HG03439 (cell line): Measurements from ENCODE around the gene SHC4.
"Not testable (repeated sequence)": the region's sequence is repeated elsewhere in the genome, so short reads cannot be mapped to it uniquely, and the experiment has no call there.

ENCODE experiments used
- ATAC-seq: cut with Tn5 transposase; IDR thresholded peaks from one replicate; pipeline ENCODE4 v1.9.1; 2021; ENCODE audit warnings: mild to moderate bottlenecking, moderate library complexity; ENCODE audit not compliant: unreplicated experiment

SHC4 gene

DNA sequence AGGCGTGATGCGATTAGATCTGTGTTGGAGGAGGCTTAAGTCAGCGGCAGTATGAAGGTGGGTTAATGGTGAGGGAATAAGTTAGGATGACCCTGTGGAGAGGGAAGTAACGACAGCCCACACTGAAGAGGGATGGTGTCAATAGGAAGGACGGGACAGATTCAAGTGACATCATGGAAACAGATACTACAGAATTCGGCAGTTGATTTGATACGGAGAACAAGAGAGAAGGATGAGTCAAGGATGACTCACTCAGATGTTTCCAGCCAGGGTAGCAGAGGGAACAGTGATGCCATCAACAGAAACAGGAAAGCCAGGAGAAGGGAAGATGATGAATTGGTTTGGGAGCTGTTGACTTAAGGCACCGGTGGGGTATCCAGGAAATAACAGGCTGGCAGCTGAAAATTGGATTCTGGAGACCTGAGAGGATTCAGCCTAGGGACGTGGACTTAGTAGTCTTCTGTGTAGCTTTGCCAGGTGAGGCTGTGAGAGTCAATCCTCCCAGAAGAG is 38.0 kb downstream of the SHC4 start:
- no peak for ATAC-seq

DNA sequence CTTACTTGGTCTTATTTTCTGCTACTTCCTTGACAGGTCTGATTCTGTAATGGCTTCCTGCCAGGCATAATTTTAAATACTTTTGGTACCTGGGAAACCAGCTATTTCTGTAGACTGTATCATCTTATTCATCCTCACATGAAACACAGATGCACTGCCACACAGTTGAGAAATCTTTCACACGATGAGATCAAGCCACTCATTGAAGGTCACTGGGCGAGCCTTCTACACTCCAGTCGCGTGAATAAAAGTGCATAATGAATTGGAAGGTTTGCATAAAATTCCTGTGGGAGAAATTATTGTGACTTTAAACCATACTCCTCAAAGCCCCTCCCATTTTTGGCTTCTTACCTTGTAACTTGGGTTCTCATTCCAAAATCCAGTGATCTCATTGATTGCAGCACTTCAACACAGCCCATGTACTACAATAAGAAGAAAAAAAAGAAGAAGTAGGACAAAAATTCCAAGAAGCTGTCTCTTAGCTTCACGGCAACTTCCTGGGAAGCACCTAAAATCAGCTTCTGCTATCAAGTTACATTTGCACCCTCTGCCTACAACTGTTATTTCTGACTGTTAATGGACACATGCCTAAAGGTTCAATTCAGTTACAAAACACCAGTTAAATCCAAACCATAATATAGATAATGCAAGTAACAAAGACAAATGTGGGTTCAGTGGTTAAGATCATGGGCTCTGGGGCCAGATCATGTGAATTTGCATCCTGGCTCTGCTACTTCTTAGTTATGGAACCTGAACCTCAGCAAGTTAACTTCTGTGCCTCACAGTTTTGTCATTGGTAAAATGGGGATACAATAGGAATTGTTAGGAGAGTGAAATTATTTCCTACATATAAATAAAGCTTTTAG is 39.0 kb downstream of the SHC4 start:
- no peak for ATAC-seq

DNA sequence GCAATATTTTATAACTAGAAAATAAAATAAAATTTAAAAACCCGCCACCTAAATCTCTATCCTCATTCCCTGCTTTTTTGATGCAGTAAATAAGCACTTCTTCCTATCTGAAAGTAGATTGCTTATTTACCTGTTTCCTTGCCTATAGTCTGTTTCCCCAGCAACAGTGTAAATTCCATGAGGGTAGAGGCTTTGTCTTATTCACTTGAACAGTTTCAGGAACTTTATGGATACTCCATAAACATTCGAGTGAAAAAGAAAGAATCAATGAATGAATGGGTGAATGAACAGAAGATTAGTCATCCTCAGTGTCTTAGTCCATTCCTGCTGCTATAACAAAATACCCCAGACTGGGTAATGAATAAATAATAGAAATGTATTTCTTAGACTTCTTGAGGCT is 41.7 kb downstream of the SHC4 start:
- ATAC-seq, result no peak

DNA sequence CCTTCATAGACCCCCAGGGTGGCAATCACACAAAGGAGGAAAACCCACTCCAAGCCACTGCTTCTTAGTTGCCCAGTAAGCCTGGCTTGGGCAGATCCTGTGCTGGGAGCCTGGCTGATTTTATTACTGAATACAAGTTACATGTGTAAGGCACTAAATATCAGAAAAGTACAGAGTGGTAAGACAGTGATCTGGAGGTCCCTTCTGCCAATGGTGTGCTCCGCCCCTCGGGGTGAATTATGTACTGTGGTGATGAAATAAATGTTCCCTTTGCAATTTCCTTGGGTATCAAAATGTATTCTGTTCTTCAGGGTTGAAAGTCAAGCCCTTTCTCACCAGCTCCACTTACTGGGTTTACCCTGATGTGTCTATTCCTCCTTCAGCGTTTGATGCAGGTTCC is 47.0 kb downstream of the SHC4 start:
- no peak for ATAC-seq

DNA sequence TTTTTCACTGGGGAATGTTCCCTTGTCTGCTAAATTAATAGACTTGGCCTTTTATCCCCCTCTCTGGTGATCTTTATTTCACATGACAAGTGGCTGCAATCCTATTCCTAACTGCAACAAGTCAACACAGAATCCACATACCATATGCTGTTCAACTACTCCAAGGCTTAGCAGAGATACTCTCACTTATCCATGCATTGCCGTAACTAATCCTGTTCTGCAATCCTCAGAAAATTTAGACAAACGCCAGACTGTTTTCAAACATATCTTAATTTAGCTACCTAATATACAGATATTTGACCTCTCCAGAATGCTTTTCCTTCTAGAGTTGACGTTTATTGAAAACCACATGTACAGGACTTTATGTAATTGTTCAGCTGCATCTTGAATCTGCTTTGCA is 47.9 kb downstream of the SHC4 start:
- no peak for ATAC-seq

DNA sequence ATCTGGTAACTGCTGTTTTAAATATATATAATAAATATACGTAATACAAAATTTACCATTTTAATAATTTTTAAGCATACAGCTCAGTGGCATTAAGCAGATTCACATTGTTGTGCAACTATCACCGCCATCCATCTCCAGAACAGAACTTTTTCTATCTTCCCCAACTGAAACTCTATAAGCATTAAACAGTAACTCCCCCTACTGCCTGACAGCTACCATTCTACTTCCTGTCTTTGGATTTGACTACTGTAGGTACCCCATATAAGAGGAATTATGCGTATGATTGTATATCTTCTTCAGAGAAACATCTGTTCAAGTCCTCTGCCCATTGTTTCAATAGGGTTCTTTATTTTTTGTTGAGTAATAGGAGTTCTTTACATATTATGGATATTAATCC is 49.0 kb downstream of the SHC4 start:
- no peak for ATAC-seq

DNA sequence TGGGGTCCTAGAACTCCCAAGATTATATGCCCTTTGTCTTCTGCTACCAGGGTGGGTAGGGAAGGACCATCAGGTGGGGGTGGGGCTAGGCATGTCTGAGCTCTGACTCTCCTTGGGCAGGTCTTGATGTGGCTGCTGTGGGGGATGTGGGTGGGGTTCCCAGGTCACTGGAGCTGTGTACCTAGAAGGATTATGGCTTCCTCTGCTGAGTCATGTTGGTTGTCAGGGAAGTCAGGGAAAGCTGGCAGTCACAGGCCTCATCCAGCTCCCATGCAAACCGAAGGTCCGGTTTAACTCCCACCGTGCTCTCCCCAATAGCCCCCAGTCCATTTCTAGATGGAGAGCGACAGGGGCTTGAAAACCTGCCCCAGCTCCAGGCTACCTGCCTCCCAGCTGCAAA is 50.6 kb downstream of the SHC4 start:
- no peak for ATAC-seq

DNA sequence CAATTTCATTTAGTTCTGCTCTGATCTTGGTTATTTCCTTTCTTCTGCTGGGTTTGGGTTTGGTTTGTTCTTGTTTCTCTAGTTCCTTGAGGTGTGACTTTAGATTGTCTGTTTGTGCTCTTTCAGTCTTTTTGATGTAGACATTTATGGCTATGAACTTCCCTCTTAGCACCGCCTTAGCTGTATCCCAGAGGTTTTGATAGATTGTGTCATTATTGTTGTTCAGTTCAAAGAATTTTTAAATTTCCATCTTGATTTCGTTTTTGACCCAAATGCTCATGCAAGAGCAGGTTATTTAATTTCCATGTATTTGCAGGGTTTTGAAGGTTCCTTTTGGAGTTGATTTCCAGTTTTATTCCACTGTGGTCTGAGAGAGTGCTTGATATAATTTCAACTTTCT is 53.2 kb downstream of the SHC4 start:
- not testable (repeated sequence) for ATAC-seq

DNA sequence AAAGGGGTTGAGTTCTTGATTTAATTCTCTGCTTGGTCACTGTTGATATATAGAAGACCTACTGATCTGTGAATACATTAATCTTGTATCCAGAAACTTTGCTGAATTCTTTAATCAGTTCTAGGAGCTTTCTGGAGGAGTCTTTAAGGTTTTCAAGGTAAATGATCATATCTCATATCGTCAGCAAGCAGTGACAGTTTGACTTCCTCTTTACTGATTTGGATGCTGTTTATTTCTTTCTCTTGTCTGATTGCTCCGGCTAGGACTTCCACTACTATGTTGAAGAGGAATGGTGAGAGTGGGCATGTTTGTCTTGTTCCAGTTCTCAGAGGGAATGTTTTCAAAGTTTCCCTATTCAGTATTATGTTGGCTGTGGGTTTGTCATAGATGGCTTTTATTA is 54.4 kb downstream of the SHC4 start:
- not testable (repeated sequence) for ATAC-seq

DNA sequence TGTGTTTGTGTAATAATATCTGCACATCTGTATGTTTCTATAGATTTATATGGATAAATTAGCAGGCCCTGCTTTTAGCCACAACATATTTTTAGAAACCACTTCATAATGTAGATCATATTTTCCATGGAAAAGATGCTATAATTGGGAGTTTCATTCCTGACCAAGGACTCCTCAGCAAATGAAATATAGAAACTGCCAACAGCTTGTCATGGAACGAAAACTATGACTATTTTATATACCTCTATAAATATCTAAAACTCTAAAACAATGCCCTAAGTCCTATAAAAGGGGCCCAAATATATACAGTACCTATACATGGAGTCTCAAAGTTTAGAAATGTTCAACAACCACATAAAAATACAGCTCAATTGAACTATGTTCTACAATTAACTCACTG is 57.9 kb downstream of the SHC4 start:
- no peak for ATAC-seq

DNA sequence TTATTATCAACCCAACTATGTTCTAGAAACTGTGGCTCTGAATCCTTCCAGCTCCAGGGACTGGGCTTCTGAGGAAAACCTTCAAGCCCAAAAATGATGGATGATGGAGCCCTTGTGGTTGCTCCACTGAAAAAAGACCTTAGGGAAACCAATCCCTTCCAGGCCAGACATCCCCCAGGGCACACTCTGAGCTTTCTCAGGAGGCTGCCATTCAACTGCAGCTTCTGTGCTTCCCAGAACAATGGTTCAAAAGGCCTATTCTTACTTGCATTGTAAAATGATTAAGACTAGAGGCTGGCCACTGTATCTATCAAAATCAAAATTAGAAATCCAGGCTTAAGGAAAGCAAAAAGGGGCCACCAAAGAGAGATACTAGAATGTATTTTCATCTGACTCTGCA is 58.5 kb downstream of the SHC4 start:
- no peak for ATAC-seq

DNA sequence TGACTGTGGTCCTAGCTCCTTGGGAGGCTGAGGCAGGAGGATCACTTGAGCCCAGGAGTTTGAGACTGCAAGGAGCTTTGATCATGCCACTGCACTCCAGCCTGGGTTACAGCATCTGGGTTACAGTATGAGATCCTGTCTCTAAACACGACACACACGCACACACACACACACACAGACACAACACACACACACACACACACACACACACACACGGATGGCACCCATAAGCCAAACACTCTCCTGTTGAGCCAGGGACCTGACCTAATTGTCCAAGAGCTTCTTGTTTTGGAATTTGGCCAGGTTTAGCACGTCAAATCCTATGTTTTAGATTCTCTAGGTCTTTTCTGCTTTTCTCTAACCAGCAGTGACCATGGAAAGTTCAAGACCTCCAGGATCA is 59.0 kb downstream of the SHC4 start:
- no peak for ATAC-seq

DNA sequence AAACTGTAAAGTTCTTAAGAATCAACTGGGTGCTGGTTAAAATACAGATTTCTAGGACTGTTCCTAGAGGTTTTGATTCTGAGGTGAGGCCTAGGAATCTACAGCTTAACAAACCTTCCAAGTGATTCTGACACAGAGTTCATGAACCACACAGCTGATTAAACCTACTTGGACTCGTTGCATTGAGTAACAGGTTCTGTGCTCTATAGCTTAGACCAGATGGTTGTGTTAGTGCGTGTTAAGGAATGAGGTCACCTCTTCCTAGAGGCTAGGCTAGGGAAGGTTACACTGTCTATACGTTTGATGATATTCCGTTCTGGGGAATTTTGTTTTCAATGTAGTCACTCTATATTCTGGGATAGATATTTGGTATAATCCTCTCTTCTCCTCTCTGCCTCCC is 63.9 kb downstream of the SHC4 start:
- ATAC-seq, result no peak

DNA sequence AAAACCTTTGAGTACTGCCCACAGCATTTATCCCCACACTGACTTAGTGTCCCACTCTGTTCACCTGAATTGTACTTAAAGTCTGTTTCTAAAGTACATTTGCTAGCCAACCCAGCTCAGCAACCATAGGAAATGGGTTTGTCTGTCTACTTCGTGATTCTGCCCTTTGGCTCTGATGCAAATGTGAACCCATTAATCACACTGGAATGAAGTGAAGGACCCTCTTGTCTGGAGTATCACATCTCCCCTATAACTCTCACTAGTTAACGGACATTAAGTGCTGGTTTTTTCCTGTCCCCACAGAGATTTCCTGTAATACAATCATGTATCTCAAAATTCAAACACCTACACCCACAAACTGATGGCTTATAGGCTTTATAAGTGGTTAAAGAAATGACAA is 65.3 kb downstream of the SHC4 start:
- ATAC-seq, result no peak

DNA sequence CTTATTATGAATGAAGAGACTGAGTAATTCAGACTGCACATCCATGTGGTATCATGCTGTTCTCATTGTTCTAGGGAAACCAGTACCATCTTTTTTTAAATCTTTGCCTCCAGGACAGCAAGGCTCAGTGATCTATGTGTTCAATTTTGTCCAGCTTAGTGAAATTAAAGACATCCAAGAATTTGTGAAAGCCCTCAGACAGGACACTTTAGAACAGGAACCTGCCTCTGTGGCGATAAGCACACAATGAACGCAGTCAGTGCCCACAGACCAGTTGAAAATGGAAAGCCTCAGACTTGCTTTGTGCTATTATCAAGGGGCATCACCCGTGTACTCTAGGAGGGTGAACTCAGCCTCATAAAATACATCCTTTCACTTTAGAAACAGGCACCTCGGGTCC is 65.7 kb downstream of the SHC4 start:
- no peak for ATAC-seq

DNA sequence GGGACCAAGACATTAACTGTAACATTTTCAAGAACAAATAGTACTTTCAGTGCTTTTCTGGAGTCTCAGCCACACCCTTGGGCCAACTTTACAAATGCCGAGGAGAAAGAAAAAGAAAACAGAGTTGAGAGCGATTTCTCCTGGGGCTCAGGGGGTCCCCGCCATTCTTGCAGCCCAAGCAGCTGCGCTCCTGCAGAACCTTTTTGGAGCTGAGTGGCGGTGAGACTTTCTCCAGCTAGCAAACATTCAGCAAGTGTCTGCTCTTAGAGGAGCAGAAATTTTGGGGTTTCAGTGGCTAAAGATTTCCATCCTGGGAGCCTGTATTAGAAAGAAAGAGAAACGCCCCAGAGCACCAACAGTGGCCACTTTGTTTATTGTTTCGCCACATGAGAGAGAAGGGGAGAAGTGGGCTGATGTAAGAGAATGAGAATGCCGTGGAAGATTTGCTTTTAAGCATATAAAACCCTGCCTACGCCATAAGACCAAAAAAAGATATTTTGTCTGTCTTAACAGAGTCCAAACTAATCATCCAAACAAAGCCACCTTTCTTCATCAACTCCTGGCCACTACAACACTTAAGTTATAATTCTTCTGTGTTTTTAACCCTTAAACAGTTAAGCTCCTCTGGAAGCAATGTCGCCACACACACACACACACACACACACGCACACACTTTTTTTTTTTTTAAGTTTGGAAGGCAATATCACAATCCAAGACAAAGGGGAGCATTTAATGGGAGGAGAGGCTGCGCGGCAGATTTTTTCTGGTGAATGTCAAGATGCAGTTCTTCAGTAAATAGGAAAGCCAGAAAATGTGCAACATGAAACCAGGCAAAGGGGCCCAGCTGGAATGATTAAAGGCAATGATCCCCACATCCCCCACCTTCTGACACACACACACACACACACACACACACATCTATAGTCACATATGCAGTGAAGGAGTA is 66.6 kb downstream of the SHC4 start:
- ATAC-seq, result no peak

DNA sequence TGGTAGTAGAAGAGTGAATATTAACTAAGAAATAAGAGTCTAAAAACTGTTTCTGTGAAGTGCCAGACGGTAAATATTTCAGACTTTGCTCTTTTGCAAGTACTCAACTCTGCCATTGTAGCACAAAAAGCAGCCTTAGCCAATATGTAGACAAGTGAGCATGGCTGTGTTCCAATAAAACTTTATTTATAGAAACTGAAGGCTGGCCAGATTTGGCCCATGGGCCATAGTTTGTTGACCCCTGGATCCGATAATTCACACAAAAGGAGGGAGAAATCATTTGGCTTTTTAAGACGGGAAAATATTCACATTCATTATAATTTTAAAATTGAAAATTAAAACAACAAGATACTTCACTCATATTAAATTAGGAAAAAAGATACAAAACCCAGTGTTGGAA is 70.4 kb downstream of the SHC4 start:
- ATAC-seq, result no peak

DNA sequence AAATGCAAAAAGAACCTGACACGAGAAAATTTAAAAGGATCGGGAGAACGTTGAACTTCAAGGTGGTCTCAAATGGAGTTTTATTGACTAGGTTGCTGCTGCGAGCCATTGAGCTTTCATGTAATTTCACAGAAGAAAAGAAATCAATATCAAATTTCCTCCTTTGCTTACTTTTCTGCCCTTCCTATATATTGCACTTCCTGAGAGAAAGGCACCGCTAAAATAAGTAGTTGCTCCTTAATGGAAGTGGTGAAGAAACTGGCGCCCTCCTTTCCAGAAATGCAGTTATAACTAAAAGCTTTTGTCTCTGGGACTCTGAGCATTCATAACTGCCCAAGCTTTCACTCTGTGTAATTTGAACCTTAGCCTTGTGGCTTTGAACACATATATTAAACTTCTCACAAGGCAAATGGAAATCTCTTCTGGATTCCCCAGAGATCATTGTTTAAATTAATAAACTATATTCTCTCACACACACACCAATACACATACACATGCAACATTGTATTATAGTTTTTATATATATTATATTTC is 72.4 kb downstream of the SHC4 start:
- ATAC-seq, result no peak

DNA sequence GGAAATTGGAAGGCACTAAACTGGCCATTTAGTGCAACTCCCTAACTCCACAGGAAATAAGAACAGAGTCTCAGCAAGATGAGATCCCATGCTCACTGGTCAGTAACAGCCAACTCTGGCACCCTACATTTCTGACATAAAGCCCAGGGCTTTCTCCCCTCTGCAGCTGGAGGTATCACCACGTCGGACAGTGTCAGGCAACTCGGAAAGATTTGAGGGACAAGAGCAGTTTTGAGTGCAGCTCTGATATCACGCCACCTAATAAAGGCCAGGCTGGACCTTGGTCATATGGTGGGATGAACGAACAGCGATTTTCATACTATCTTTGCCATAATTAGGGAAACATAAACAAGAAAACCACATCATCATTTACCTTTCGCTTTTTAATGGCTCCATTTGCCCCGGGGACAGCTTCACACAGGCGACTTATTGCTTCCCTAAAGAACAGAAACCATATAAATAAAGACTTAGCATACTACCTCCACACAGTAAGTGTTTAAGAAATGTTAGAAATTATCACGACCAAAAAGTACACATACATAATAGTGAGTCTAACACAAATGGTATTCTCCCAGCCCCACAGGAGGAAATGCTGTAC is 73.2 kb downstream of the SHC4 start:
- no peak for ATAC-seq

DNA sequence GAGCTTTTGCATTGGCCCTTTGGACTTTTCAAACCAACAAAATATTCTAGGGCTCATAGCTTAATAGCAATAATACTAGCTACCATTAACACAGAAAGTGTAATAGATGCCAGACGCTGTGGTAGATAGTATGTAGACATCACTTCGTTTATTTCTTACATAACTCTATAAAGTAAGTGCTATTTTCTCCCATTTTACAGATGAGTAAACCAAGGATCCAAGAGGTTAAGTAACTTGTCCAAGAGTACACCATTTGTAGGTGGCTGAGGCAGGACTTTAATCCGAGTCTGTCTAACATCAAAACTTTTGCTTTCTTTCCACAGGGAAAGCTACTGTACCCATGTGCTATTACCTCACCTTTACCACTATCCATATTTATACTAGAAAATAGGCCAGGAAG is 73.8 kb downstream of the SHC4 start:
- no peak for ATAC-seq

DNA sequence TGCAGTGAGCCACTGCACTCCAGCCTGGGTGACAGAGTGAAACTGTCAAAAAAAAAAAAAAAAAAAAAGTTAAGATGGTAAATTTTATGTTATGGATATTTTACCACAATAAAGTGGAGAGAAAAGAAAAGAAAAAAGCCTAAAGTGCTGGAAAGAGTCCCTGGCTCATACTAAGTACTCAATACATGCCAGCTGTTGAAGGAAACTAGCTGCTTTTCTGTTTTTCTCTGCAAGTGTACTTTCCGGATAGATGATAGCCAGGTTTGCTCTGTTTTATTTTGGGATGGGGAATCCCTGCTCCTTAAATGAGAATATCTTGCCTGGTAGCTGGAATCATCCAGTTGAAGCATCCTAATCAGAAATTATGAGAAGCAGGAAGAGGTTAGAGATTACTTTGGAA is 74.9 kb downstream of the SHC4 start:
- no peak for ATAC-seq
